Measurements from ENCODE around the gene PLPP7. TPM values are rescaled to one million over a fixed set of nuclear protein-coding genes. Genes with fewer than 3 reads are reported as not detected.
"Not testable (repeated sequence)": the region's sequence is repeated elsewhere in the genome, so short reads cannot be mapped to it uniquely, and the experiment has no call there.

PLPP7 gene
- total and polyA plus RNA-seq, 3 donors from 2014 or later, result 8.6 to 29.9 (median 23.9) TPM

DNA sequence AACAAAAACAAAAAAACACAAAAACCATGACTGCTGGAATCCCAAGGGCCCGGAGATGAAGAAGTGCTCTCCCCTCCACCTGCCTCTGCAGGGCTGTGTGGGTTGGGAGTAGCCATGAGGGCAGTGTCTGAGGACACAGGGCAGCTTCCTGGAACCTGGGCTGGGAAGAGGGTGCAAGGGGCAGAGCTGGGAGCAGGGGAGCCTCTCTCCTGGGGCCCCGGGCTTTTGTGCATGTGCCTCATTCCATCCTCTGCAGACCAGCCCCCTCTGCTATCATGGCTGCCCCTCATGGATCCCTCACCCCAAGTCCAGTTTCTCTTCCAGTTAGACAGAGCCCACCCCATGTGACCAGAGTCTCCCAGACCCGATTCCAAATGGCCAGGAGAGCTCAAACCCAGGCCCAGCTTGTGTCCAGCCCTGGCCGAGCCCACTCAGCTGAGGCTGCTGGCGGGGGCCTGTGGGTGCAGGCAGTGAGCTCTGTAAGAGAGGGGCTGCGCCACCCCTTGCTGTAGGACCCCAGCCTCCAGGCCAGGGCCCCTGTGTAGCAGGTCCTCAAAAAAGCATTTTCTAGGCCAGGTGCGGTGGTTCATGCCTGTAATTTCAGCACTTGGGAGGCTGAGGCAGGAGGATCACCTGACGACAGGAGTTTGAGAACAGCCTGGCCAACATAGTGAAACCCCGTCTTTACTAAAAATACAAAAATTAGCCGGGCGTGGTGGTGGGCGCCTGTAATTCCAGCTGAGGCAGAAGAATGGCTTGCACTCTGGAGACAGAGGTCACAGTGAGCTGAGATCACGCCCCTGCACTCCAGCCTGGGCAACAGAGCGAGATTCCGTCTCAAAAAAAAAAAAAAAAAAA, 44.5 kb downstream of the PLPP7 start:
- 77 to 84% methylated on average over 15 of the region's 15 CpGs for WGBS, 2 donors

DNA sequence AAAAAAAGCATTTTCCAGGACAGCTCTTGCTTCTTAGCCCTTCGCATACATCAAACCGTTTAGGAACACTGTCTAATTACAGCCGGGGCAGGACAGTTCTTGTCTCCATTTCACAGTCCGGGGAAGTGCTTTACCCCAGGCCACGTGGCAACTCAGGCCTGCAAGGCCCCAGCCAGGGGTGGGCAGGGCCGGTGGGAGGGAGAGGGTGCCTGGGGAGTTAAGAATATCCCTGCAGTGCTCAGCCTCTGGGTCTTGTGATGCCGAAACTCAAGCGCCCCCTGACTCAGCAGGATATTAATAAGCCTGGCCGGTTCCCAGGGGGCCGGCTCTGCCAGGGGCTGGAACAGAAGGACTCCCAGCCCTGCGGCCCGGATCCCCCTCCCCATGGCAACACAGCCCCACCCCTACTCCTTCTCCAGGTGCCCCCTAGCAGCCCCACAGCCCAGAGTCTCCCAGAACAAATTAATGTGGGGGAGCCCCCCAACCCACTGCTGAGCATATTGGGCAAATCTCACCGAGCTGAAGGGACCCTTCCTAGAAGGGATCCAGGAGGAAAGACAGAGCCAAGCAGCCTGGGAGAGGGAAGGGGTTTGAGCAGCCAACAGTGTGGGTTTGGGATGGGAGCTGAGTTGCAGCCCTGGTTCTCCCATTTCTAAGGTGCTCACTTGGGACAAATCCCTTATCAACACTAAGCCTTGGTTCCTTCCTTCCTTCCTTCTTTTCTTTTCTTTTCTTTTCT, 45.3 kb downstream of the PLPP7 start:
- 28 to 52% methylated on average over 8 to 13 of the region's 13 CpGs for WGBS, 2 donors
- intact Hi-C loops (cut with DNase I; ENCODE audit: low total_unique reads), result loop anchor here (10.0 kb wide), 1 partner anchor 160 kb away; no protein-coding TSS in a partner anchor
- Histone ChIP-seq H3K4me1 (peaks cover 21% of the 10 kb centered on the region), H3K36me3 (ENCODE audit: low read depth, missing control alignments) (no peaks in the 10 kb centered on the region), H3K9me3 (no peaks in the 10 kb centered on the region), H3K4me3 (no peak overlapping the region), H3K27ac (peak overlapping the region; percentile 52 to 57), H3K27me3 (no peaks in the 10 kb centered on the region)
- TF ChIP-seq, protein P1, sequence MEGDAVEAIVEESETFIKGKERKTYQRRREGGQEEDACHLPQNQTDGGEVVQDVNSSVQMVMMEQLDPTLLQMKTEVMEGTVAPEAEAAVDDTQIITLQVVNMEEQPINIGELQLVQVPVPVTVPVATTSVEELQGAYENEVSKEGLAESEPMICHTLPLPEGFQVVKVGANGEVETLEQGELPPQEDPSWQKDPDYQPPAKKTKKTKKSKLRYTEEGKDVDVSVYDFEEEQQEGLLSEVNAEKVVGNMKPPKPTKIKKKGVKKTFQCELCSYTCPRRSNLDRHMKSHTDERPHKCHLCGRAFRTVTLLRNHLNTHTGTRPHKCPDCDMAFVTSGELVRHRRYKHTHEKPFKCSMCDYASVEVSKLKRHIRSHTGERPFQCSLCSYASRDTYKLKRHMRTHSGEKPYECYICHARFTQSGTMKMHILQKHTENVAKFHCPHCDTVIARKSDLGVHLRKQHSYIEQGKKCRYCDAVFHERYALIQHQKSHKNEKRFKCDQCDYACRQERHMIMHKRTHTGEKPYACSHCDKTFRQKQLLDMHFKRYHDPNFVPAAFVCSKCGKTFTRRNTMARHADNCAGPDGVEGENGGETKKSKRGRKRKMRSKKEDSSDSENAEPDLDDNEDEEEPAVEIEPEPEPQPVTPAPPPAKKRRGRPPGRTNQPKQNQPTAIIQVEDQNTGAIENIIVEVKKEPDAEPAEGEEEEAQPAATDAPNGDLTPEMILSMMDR (IDR thresholded peaks at IDR 0.05), result no peak
- no peak for TF ChIP-seq POLR2A (IDR thresholded peaks at IDR 0.05)
- peak; percentile 50 for DNase-seq

More for the DNA sequence above, 44.5 kb downstream of the PLPP7 start:
- no peaks in the 10 kb centered on the region for H3K36me3 ChIP-seq (ENCODE audit: low read depth, missing control alignments)
- peak overlapping the region in 1 of 2 donors; percentile 57 for H3K27ac ChIP-seq
- no peak overlapping the region for H3K4me3 ChIP-seq
- TF ChIP-seq, protein P1 (IDR thresholded peaks at IDR 0.05), result no peak
- no peak for TF ChIP-seq POLR2A (IDR thresholded peaks at IDR 0.05)
- H3K9me3 ChIP-seq, result no peaks in the 10 kb centered on the region
- DNase-seq, result no peak
- intact Hi-C loops (cut with DNase I; ENCODE audit: low total_unique reads), result loop anchor here (10.0 kb wide), 1 partner anchor 159 kb away; no protein-coding TSS in a partner anchor
- peaks cover 21% of the 10 kb centered on the region for H3K4me1 ChIP-seq
- no peaks in the 10 kb centered on the region for H3K27me3 ChIP-seq

DNA sequence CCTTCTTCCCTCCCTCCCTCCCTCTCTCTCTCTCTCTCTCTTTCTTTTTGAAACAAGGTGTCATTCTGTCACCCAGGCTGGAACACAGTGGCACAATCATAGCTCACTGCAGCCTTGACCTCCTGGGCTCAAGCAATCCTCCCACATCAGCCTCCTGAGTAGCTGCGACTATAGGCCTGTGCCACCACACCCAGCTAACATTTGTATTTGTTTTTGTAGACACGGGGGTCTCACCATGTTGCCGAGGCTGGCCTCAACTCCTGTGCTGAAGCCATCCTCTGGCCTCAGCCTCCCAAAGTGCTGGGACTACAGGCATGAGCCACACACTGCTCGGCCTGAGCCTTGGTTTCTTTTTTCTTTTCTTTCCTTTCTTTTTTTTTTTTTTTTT, 45.8 kb downstream of the PLPP7 start:
- 40 to 70% methylated on average over 4 of the region's 4 CpGs for WGBS, 2 donors
- Histone ChIP-seq H3K4me3 (no peak overlapping the region), H3K36me3 (ENCODE audit: low read depth, missing control alignments) (no peaks in the 10 kb centered on the region), H3K27ac (peak overlapping the region in 1 of 2 donors; percentile 52), H3K27me3 (no peaks in the 10 kb centered on the region), H3K4me1 (peaks cover 21% of the 10 kb centered on the region), H3K9me3 (no peaks in the 10 kb centered on the region)
- peak; percentile 80 for DNase-seq
- intact Hi-C loops (cut with DNase I; ENCODE audit: low total_unique reads), result loop anchor here (10.0 kb wide), 1 partner anchor 161 kb away; no protein-coding TSS in a partner anchor
- TF ChIP-seq POLR2A (IDR thresholded peaks at IDR 0.05), result no peak
- TF ChIP-seq, protein P1 (IDR thresholded peaks at IDR 0.05), result no peak

DNA sequence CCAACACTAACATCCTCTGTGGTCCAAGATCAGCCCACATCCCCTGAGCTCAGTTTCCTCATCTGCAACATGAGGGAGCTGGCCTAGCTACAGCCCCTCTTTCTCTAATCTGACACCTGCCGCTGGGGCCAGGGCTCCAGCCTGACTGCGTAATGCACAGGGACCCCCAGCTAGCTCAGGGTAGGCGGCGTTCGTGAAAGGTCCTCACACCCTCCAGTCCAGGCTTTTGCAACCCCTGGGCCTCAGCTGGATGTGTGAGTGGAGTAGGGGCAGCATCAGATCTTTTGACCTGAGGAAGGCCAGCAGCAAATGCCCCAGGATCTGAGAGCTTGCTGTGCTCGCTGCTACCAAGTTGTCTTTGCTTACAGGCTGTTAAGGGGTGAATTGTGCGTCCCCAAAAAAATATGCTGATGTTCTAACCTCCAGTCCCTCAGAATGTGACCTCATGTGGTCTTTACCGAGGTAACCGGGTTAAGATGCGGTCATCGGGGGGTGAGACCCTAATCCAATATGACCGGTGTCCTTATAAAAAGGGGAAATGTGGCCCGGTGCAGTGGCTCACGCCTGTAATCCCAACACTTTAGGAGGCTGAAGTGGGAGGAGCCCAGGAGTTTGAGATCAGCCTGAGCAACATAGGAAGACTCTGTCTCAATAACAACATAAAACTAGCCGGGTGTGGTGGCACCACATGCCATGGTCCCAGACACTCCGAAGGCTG, 47.8 kb downstream of the PLPP7 start:
- no peak overlapping the region for H3K4me3 ChIP-seq
- intact Hi-C loops (cut with DNase I; ENCODE audit: low total_unique reads), result loop anchor here (10.0 kb wide), 1 partner anchor 162 kb away; no protein-coding TSS in a partner anchor
- peaks cover 16% of the 10 kb centered on the region for H3K4me1 ChIP-seq
- H3K27ac ChIP-seq, result no peak overlapping the region
- TF ChIP-seq POLR2A (IDR thresholded peaks at IDR 0.05), result no peak
- no peaks in the 10 kb centered on the region for H3K36me3 ChIP-seq (ENCODE audit: low read depth, missing control alignments)
- DNase-seq, result no peak
- H3K9me3 ChIP-seq, result no peaks in the 10 kb centered on the region
- H3K27me3 ChIP-seq, result no peaks in the 10 kb centered on the region
- WGBS, 2 donors, result 87% methylated on average over 14 to 16 of the region's 16 CpGs

DNA sequence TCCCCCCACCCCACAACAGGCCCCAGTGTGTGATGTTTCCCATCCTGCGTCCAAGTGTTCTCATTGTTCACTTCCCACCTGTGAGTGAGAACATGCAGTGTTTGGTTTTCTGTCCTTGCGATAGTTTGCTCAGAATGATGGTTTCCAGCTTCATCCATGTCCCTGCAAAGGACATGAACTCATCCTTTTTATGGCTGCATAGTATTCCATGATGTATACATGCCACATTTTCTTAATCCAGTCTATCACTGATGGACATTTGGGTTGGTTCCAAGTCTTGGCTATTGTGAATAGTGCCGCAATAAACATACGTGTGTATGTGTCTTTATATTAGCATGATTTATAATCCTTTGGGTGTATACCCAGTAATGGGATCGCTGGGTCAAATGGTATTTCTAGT, 49.7 kb downstream of the PLPP7 start:
- H3K4me1 ChIP-seq, result peaks cover 13% of the 10 kb centered on the region
- H3K9me3 ChIP-seq; DNase-seq; H3K36me3 ChIP-seq (ENCODE audit: low read depth, missing control alignments); H3K4me3 ChIP-seq; H3K27ac ChIP-seq; H3K27me3 ChIP-seq: not testable (repeated sequence)
- 92 to 94% methylated on average over 5 of the region's 5 CpGs for WGBS, 2 donors
- intact Hi-C loops (cut with DNase I; ENCODE audit: low total_unique reads), result loop anchor here (10.0 kb wide), 1 partner anchor 164 kb away; no protein-coding TSS in a partner anchor

DNA sequence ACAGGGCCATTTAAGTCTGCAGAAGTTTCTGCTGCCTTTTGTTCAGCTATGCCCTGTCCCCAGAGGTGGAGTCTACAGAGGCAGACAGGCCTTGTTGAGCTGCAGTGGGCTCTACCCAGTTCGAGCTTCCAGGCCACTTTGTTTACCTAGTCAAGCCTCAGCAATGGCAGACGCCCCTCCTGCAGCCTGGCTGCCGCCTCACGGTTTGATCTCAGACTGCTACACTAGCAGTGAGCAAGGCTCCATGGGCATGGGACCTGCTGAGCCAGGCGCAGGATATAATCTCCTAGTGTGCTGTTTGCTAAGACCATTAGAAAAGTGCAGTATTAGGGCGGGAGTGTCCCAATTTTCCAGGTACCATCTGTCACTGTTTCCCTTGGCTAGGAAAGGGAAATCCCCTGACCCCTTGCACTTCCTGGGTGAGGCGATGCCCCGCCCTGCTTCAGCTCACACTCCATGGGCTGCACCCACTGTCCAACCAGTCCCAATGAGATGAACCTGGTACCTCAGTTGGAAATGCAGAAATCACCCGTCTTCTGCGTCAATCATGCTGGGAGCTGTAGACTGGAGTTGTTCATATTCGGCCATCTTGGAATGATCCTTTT, 55.5 kb downstream of the PLPP7 start:
- WGBS, 2 donors, result 80 to 93% methylated on average over 10 to 11 of the region's 11 CpGs
- H3K4me1 ChIP-seq; DNase-seq; H3K4me3 ChIP-seq; H3K36me3 ChIP-seq (ENCODE audit: low read depth, missing control alignments); H3K9me3 ChIP-seq; H3K27ac ChIP-seq; intact Hi-C loops (cut with DNase I; ENCODE audit: low total_unique reads); H3K27me3 ChIP-seq: not testable (repeated sequence)
